Occipital lobe (tissue), 2 donors: ENCODE results near the gene SEC16B. TPM values are rescaled to one million over a fixed set of nuclear protein-coding genes. Genes with fewer than 3 reads are reported as not detected.

Experiments used
- DNase-seq: peaks from one replicate; lab custom pipeline; 2025; lab: John Stamatoyannopoulos, UW
- total RNA-seq: library from RNA; depleted of rRNA; stranded (reverse); fragments of >200 nt; gene quantifications from one replicate; pipeline ENCODE4 v1.2.3, GENCODE V29; 2014

Gene SEC16B
- 0.78 TPM for total RNA-seq

- no peak for DNase-seq
Observed at GRCh38 chr1:177969825-177970371, at the start of gene SEC16B. SEC16B (minus strand) TSS chr1:177970058; CDS start chr1:177967981, 2,077 bp downstream.

GRCh38 chr1:178019622-178020021, 49.8 kb upstream of the SEC16B start:
- no peak for DNase-seq

GRCh38 chr1:178019208-178019607, 49.4 kb upstream of the SEC16B start:
- DNase-seq, result no peak

- DNase-seq, result no peak
Observed at GRCh38 chr1:178017517-178017916, 47.7 kb upstream of the SEC16B start.

GRCh38 chr1:178011864-178012503, 42.1 kb upstream of the SEC16B start:
- DNase-seq, result no peak

GRCh38 chr1:178011465-178011828, 41.6 kb upstream of the SEC16B start:
- no peak for DNase-seq

GRCh38 chr1:178010674-178011464, 41.0 kb upstream of the SEC16B start:
- DNase-seq, result no peak

- no peak for DNase-seq
Observed at GRCh38 chr1:178006043-178006442, 36.2 kb upstream of the SEC16B start.

- DNase-seq, result no peak
Observed at GRCh38 chr1:178005450-178005849, 35.6 kb upstream of the SEC16B start.

GRCh38 chr1:178004926-178005391, 35.1 kb upstream of the SEC16B start:
- DNase-seq, result no peak

- no peak for DNase-seq
Observed at GRCh38 chr1:177998696-177999631, 29.1 kb upstream of the SEC16B start.

- DNase-seq, result no peak
Observed at GRCh38 chr1:177996957-177997356, 27.1 kb upstream of the SEC16B start.

- no peak for DNase-seq
Observed at GRCh38 chr1:177995369-177995768, 25.5 kb upstream of the SEC16B start.

GRCh38 chr1:177986281-177986680, 16.4 kb upstream of the SEC16B start:
- DNase-seq, result peak; percentile 36

- DNase-seq, result no peak
Observed at GRCh38 chr1:177984761-177985160, 14.9 kb upstream of the SEC16B start.

GRCh38 chr1:177984136-177984525, 14.3 kb upstream of the SEC16B start:
- DNase-seq, result peak; percentile 39

- DNase-seq, result no peak
Observed at GRCh38 chr1:177983482-177984135, 13.8 kb upstream of the SEC16B start.

GRCh38 chr1:177983077-177983476, 13.2 kb upstream of the SEC16B start:
- no peak for DNase-seq

- DNase-seq, result no peak
Observed at GRCh38 chr1:177981200-177981599, 11.3 kb upstream of the SEC16B start.

GRCh38 chr1:177979272-177979671, 9.4 kb upstream of the SEC16B start:
- no peak for DNase-seq

GRCh38 chr1:177978530-177978929, 8.7 kb upstream of the SEC16B start:
- DNase-seq, result no peak
